ENCODE data around the gene PIEZO1.

GRCh38 chr16:88735121-88735520 lies 49.9 kb downstream of the PIEZO1 start:
- TF ChIP-seq POLR2A (IDR thresholded peaks at IDR 0.05): no peak
- TF ChIP-seq POLR2AphosphoS5 (IDR thresholded peaks at IDR 0.05): no peak
- TF ChIP-seq CTCF (IDR thresholded peaks at IDR 0.05): no peak
